NB4 (cell line): Measurements from ENCODE around the gene SETD6.

Experiments
- CTCF ChIP-seq: IDR thresholded peaks from one replicate; pipeline ENCODE4 v1.5.1; 2012; ENCODE audit warnings: low read depth, low read length
- MYC ChIP-seq: IDR thresholded peaks from 2 replicates; pipeline ENCODE4 v1.6.1; 2011; ENCODE audit warnings: low read depth, low read length
- POLR2A ChIP-seq: IDR thresholded peaks from 2 replicates; pipeline ENCODE4 v1.6.1; 2011; ENCODE audit warnings: mild to moderate bottlenecking; ENCODE audit not compliant: insufficient read length; ENCODE audit errors: extremely low read depth
- TF ChIP-seq, protein P1 (sequence below): IDR thresholded peaks from 2 replicates; pipeline ENCODE4 v1.6.1; 2011; ENCODE audit warnings: low read depth, low read length

- TF ChIP-seq CTCF (no peak), POLR2A (no peak), MYC (no peak)
- TF ChIP-seq, protein P1, sequence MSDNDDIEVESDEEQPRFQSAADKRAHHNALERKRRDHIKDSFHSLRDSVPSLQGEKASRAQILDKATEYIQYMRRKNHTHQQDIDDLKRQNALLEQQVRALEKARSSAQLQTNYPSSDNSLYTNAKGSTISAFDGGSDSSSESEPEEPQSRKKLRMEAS, result no peak
Observed at GRCh38 chr16:58488531-58488930, 26.8 kb upstream of the SETD6 start.
